SK-N-SH treated with all-trans-retinoic acid at 6 μM for 48 hours (cell line): ENCODE results near the gene ANK3.
A peak's percentile ranks its signal among the peaks of the same experiment; 100 is the strongest.

Experiments used
- ATAC-seq: fragments of 200-7000 bp; cut with Tn5 transposase; 3 replicates; pipeline ENCODE4 v1.9.1; 2020; ENCODE audit warnings: mild to moderate bottlenecking, moderate library complexity
- BACH2 ChIP-seq: fragments of 250-450 bp; sonication (Bioruptor Pico); IDR thresholded peaks from 2 replicates; pipeline ENCODE4 v1.9.0; 2021; ENCODE audit warnings: mild to moderate bottlenecking, borderline replicate concordance
- CSDC2 ChIP-seq: fragments of 250-450 bp; sonication (Bioruptor Pico); IDR thresholded peaks from 2 replicates; pipeline ENCODE4 v1.5.0; 2020; ENCODE audit warnings: mild to moderate bottlenecking, moderate library complexity
- ESRRG ChIP-seq: fragments of 250-450 bp; sonication (Bioruptor Pico); IDR thresholded peaks from 2 replicates; pipeline ENCODE4 v1.6.1; 2021; ENCODE audit warnings: mild to moderate bottlenecking
- GLIS3 ChIP-seq: fragments of 250-450 bp; sonication (Bioruptor Pico); IDR thresholded peaks from 2 replicates; pipeline ENCODE4 v1.5.0; 2020; ENCODE audit warnings: mild to moderate bottlenecking, moderate library complexity
- ISL1 ChIP-seq: fragments of 250-450 bp; sonication (Bioruptor Pico); IDR thresholded peaks from 2 replicates; pipeline ENCODE4 v2.1.2; 2022; ENCODE audit warnings: mild to moderate bottlenecking, moderate library complexity
- OSR1 ChIP-seq: fragments of 250-450 bp; sonication (Bioruptor Pico); IDR thresholded peaks from 2 replicates; pipeline ENCODE4 v1.8.0; 2022; ENCODE audit warnings: moderate library complexity, mild to moderate bottlenecking, inconsistent platforms
- RARB ChIP-seq: fragments of 250-450 bp; sonication (Bioruptor Pico); IDR thresholded peaks from 2 replicates; pipeline ENCODE4 v1.8.0; 2021; ENCODE audit warnings: mild to moderate bottlenecking, moderate library complexity
- SNAI2 ChIP-seq: fragments of 250-450 bp; sonication (Bioruptor Pico); IDR thresholded peaks from 2 replicates; pipeline ENCODE4 v1.5.0; 2020; ENCODE audit warnings: mild to moderate bottlenecking, moderate library complexity
- TCF4 ChIP-seq: fragments of 250-450 bp; sonication (Bioruptor Pico); IDR thresholded peaks from 2 replicates; pipeline ENCODE4 v1.8.0; 2021; ENCODE audit warnings: mild to moderate bottlenecking, moderate library complexity, borderline replicate concordance
- TOX ChIP-seq: fragments of 250-450 bp; sonication (Bioruptor Pico); IDR thresholded peaks from 2 replicates; pipeline ENCODE4 v1.8.0; 2021; ENCODE audit warnings: mild to moderate bottlenecking, moderate library complexity, borderline replicate concordance
- ZC3H10 ChIP-seq: fragments of 250-450 bp; sonication (Bioruptor Pico); IDR thresholded peaks from 2 replicates; pipeline ENCODE4 v1.5.1; 2021; ENCODE audit warnings: mild to moderate bottlenecking, moderate library complexity
- ZFP3 ChIP-seq: fragments of 250-450 bp; sonication (Bioruptor Pico); IDR thresholded peaks from 2 replicates; pipeline ENCODE4 v1.5.0; 2020; ENCODE audit warnings: mild to moderate bottlenecking, moderate library complexity
- ZFP30 ChIP-seq: fragments of 450-650 bp; formaldehyde crosslinking; IDR thresholded peaks from 2 replicates; pipeline ENCODE4 v1.5.0; 2022; ENCODE audit warnings: mild to moderate bottlenecking, moderate library complexity
- ZNF565 ChIP-seq: fragments of 450-650 bp; formaldehyde crosslinking; conservative IDR thresholded peaks from 2 replicates; pipeline ENCODE4 v1.5.0; 2020; ENCODE audit warnings: low read depth, mild to moderate bottlenecking, moderate library complexity
- ZNF70 ChIP-seq: fragments of 450-650 bp; formaldehyde crosslinking; IDR thresholded peaks from 2 replicates; pipeline ENCODE4 v1.5.0; 2020; ENCODE audit warnings: mild to moderate bottlenecking, moderate library complexity
- ZNF8 ChIP-seq: fragments of 450-650 bp; formaldehyde crosslinking; IDR thresholded peaks from 2 replicates; pipeline ENCODE4 v1.5.0; 2020; ENCODE audit warnings: mild to moderate bottlenecking, moderate library complexity
- TF ChIP-seq, protein P1 (sequence below): fragments of 250-450 bp; sonication (Bioruptor Pico); IDR thresholded peaks from 2 replicates; pipeline ENCODE4 v1.5.0; 2020; ENCODE audit warnings: mild to moderate bottlenecking, moderate library complexity
- TF ChIP-seq, protein P2 (sequence below): fragments of 250-450 bp; sonication (Bioruptor Pico); IDR thresholded peaks from 2 replicates; pipeline ENCODE4 v1.5.1; 2021; ENCODE audit warnings: mild to moderate bottlenecking, moderate library complexity
- TF ChIP-seq, protein P3 (sequence below): fragments of 250-450 bp; sonication (Bioruptor Pico); IDR thresholded peaks from 2 replicates; pipeline ENCODE4 v1.5.1; 2020; ENCODE audit warnings: low read depth, mild to moderate bottlenecking, moderate library complexity
- TF ChIP-seq, protein P4 (sequence below): fragments of 250-450 bp; sonication (Bioruptor Pico); IDR thresholded peaks from 2 replicates; pipeline ENCODE4 v1.8.0; 2021; ENCODE audit warnings: low read depth, mild to moderate bottlenecking, moderate library complexity, borderline replicate concordance

The ANK3 gene

DNA sequence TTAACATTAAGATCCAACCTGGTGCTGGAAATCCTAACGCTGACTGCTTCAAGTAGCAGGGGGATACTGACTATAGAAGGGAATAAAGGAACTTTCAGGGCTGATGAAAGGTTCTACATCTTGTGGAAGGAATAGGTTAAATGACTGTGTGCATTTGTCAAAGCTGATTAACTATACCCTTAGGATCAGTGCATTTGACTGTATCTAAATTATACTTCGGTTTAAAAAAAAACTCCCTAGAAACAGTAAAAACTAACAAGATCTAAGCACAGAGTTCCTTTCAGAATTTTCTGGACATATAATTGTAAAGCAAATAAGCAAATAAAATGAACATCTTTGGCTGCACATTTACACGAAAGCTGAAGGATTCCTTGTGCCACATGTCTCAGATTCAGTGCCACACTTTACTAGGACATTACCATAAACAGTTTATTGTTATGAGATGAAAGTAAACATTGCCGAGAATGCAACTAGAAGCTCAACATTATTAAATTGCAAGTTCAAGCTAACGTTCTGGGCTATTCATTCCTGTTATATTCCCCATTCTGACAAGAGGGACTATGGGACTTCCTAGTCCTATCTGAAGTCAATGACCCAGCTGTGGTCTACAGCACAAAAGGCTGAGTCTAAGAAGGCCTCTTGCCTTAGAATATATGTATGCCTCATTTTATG is 20.7 kb downstream of the ANK3 start:
- TF ChIP-seq SNAI2 (CRISPR knock-in tag), result no peak
- TF ChIP-seq OSR1, result no peak
- no peak for TF ChIP-seq ISL1
- ATAC-seq, result no peak

DNA sequence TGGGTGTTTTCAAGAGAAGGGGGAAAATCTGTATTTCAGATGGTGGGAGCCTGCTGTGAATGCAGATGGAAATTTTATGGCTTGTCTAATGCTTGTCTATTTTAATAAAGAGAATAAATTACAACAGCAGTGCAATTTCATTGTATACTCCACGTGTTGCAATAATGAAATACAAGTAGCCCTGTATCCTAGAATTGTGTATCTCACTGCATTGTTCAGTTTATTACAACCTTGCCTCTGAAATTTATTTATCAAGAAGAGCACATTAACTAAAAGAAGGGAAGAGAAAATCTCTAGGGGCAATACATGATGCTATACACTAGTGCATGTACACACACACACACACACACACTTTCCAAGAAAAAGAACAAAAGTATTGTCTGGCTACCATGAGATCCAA is 21.8 kb downstream of the ANK3 start:
- no peak for ATAC-seq
- TF ChIP-seq ZFP30 (no peak), BACH2 (CRISPR knock-in tag) (no peak), TOX (CRISPR knock-in tag) (no peak), ZNF8 (CRISPR knock-in tag) (no peak), ZFP3 (CRISPR knock-in tag) (no peak), SNAI2 (CRISPR knock-in tag) (no peak), ESRRG (CRISPR knock-in tag) (no peak), ZNF565 (CRISPR knock-in tag) (no peak), ZNF70 (CRISPR knock-in tag) (no peak), CSDC2 (no peak), RARB (CRISPR knock-in tag) (no peak), ZC3H10 (CRISPR knock-in tag) (no peak), TCF4 (CRISPR knock-in tag) (no peak)
- TF ChIP-seq, protein P1, sequence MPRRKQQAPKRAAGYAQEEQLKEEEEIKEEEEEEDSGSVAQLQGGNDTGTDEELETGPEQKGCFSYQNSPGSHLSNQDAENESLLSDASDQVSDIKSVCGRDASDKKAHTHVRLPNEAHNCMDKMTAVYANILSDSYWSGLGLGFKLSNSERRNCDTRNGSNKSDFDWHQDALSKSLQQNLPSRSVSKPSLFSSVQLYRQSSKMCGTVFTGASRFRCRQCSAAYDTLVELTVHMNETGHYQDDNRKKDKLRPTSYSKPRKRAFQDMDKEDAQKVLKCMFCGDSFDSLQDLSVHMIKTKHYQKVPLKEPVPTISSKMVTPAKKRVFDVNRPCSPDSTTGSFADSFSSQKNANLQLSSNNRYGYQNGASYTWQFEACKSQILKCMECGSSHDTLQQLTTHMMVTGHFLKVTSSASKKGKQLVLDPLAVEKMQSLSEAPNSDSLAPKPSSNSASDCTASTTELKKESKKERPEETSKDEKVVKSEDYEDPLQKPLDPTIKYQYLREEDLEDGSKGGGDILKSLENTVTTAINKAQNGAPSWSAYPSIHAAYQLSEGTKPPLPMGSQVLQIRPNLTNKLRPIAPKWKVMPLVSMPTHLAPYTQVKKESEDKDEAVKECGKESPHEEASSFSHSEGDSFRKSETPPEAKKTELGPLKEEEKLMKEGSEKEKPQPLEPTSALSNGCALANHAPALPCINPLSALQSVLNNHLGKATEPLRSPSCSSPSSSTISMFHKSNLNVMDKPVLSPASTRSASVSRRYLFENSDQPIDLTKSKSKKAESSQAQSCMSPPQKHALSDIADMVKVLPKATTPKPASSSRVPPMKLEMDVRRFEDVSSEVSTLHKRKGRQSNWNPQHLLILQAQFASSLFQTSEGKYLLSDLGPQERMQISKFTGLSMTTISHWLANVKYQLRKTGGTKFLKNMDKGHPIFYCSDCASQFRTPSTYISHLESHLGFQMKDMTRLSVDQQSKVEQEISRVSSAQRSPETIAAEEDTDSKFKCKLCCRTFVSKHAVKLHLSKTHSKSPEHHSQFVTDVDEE (CRISPR knock-in tag), result no peak
- TF ChIP-seq, protein P2, sequence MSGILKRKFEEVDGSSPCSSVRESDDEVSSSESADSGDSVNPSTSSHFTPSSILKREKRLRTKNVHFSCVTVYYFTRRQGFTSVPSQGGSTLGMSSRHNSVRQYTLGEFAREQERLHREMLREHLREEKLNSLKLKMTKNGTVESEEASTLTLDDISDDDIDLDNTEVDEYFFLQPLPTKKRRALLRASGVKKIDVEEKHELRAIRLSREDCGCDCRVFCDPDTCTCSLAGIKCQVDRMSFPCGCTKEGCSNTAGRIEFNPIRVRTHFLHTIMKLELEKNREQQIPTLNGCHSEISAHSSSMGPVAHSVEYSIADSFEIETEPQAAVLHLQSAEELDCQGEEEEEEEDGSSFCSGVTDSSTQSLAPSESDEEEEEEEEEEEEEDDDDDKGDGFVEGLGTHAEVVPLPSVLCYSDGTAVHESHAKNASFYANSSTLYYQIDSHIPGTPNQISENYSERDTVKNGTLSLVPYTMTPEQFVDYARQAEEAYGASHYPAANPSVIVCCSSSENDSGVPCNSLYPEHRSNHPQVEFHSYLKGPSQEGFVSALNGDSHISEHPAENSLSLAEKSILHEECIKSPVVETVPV, result no peak
- TF ChIP-seq, protein P3, sequence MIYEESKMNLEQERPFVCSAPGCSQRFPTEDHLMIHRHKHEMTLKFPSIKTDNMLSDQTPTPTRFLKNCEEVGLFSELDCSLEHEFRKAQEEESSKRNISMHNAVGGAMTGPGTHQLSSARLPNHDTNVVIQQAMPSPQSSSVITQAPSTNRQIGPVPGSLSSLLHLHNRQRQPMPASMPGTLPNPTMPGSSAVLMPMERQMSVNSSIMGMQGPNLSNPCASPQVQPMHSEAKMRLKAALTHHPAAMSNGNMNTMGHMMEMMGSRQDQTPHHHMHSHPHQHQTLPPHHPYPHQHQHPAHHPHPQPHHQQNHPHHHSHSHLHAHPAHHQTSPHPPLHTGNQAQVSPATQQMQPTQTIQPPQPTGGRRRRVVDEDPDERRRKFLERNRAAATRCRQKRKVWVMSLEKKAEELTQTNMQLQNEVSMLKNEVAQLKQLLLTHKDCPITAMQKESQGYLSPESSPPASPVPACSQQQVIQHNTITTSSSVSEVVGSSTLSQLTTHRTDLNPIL (CRISPR knock-in tag), result no peak

DNA sequence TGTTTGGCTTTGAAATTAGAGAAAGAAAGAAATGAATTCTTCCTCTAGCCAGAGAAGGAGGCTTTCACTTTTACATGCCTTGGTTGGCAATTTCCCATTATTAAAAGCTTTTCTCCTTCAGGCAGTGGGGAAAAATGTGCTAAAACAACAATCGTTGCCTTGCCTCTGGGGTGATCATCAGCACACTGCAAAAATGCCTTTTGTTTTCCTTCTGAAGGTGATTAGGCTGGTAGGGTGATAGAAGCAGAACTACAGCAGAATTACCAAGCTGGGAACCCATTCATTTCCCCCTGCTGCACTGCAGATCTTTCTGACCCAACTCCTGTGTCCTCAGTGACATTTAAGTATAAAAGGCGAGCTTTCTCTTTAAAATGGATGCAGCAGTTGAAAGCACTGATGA is 22.2 kb downstream of the ANK3 start:
- no peak for TF ChIP-seq ZFP30
- TF ChIP-seq, protein P4, sequence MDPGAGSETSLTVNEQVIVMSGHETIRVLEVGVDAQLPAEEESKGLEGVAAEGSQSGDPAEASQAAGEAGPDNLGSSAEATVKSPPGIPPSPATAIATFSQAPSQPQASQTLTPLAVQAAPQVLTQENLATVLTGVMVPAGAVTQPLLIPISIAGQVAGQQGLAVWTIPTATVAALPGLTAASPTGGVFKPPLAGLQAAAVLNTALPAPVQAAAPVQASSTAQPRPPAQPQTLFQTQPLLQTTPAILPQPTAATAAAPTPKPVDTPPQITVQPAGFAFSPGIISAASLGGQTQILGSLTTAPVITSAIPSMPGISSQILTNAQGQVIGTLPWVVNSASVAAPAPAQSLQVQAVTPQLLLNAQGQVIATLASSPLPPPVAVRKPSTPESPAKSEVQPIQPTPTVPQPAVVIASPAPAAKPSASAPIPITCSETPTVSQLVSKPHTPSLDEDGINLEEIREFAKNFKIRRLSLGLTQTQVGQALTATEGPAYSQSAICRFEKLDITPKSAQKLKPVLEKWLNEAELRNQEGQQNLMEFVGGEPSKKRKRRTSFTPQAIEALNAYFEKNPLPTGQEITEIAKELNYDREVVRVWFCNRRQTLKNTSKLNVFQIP (CRISPR knock-in tag), result no peak
- TF ChIP-seq, all 23 proteins: peak for 0
- ATAC-seq, result peak; percentile 35; the same call in 2 of the 3 replicates

DNA sequence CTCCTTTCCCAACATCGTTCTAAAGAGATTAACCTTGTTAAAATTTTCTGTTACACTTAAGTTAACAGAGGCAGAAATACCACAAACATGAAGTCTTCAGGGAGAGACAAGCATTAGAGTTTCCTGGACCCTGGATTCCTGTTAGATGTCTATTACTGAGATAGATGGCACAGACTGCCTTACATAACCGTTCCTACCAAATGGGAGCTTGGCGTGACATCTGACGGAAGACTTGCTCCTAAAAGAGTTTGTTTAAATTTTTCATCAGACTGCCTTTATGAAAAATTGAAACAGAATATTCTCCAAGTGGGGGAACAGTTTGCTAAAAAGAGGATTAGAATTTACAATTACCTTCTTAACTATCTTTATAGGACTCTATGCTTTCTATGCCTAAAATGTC is 22.7 kb downstream of the ANK3 start:
- no peak for ATAC-seq
- TF ChIP-seq GLIS3 (CRISPR knock-in tag) (no peak), ZC3H10 (CRISPR knock-in tag) (no peak), CSDC2 (no peak), TCF4 (CRISPR knock-in tag) (no peak), ZNF70 (CRISPR knock-in tag) (no peak)
- TF ChIP-seq, protein P4 (CRISPR knock-in tag), result no peak
- TF ChIP-seq, protein P1 (CRISPR knock-in tag), result no peak
